IMR-90 (cell line): ENCODE results near the gene CASKIN1. TPM values are rescaled to one million over a fixed set of nuclear protein-coding genes. Genes with fewer than 3 reads are reported as not detected.

ENCODE experiments used
- ATAC-seq: fragments of 200-7000 bp; cut with Tn5 transposase; 2 replicates; pipeline ENCODE4 v1.9.1; 2020; ENCODE audit warnings: low read depth, mild to moderate bottlenecking, moderate library complexity
- BruUV-seq: library from RNA; stranded (reverse); fragments of 400-500 nt; replicated peaks from 2 replicates; lab custom pipeline; 2021; lab: Mats Ljungman, UMichigan
- CTCF ChIA-PET: fragments of 300-600 bp; formaldehyde crosslinking; extraction: SDS; loops from one replicate; lab custom pipeline; 2021; ENCODE audit warnings: antibody characterized with exemption; lab: Yijun Ruan, JAX
- POLR2A ChIA-PET: fragments of 300-600 bp; sonication (Branson Sonifier 250); formaldehyde crosslinking; loops from one replicate; lab custom pipeline; 2022; ENCODE audit warnings: antibody characterized with exemption; ENCODE audit not compliant: unreplicated experiment; lab: Charles Lee
- DNase-seq: peaks from one replicate; pipeline ENCODE4 v3.0.0; 2013
- H2AFZ ChIP-seq: replicated peaks from 2 replicates; pipeline ENCODE3; 2013; ENCODE audit warnings: low read length, mild to moderate bottlenecking; ENCODE audit not compliant: poor library complexity
- H2AK5ac ChIP-seq: 2 replicates; pipeline ENCODE4 v1.6.1; 2013; ENCODE audit warnings: low read depth, low read length, inconsistent platforms
- H2AK9ac ChIP-seq: replicated peaks from 2 replicates; pipeline ENCODE3; 2013; ENCODE audit warnings: mild to moderate bottlenecking, low read depth, low read length, moderate library complexity; ENCODE audit not compliant: poor library complexity
- H2BK120ac ChIP-seq: 2 replicates; pipeline ENCODE4 v1.6.1; 2013; ENCODE audit warnings: low read depth, low read length, inconsistent platforms
- H2BK15ac ChIP-seq: 3 replicates; pipeline ENCODE4 v1.6.1; 2013; ENCODE audit warnings: low read depth, low read length, inconsistent platforms
- H2BK20ac ChIP-seq: 2 replicates; pipeline ENCODE4 v1.6.1; 2013; ENCODE audit warnings: low read depth, mild to moderate bottlenecking, inconsistent platforms, low read length, moderate library complexity
- H2BK5ac ChIP-seq: 2 replicates; pipeline ENCODE4 v1.6.1; 2013; ENCODE audit warnings: mild to moderate bottlenecking, low read depth, low read length, inconsistent platforms; ENCODE audit not compliant: poor library complexity, severe bottlenecking
- H3K14ac ChIP-seq: replicated peaks from 2 replicates; pipeline ENCODE4 v1.6.1; 2013; ENCODE audit warnings: low read depth, low read length, inconsistent platforms
- H3K18ac ChIP-seq: 2 replicates; pipeline ENCODE4 v1.6.1; 2013; ENCODE audit warnings: low read depth, low read length, control low read depth
- H3K23ac ChIP-seq: 2 replicates; pipeline ENCODE4 v1.6.1; 2013; ENCODE audit warnings: low read depth, low read length, inconsistent platforms
- H3K27ac ChIP-seq: 2 replicates; pipeline ENCODE4 v1.5.1; 2013; ENCODE audit warnings: mild to moderate bottlenecking, control low read depth, low read length; ENCODE audit not compliant: insufficient read depth
- H3K27me3 ChIP-seq: 2 replicates; pipeline ENCODE4 v1.6.1; 2013; ENCODE audit warnings: low read length; ENCODE audit not compliant: control insufficient read depth, insufficient read depth
- H3K36me3 ChIP-seq: 2 replicates; pipeline ENCODE4 v1.6.1; 2013; ENCODE audit warnings: low read length, mixed read lengths; ENCODE audit not compliant: control insufficient read depth, insufficient read depth
- H3K4ac ChIP-seq: 2 replicates; pipeline ENCODE4 v1.6.1; 2013; ENCODE audit warnings: low read depth, low read length, inconsistent platforms
- H3K4me1 ChIP-seq: 2 replicates; pipeline ENCODE4 v1.6.1; 2013; ENCODE audit warnings: low read length, mixed read lengths; ENCODE audit not compliant: control insufficient read depth, insufficient read depth
- H3K4me2 ChIP-seq: 2 replicates; pipeline ENCODE4 v1.6.1; 2013; ENCODE audit warnings: low read depth, mild to moderate bottlenecking, control low read depth, low read length, moderate library complexity
- H3K4me3 ChIP-seq: 2 replicates; pipeline ENCODE4 v1.5.1; 2013; ENCODE audit warnings: low read depth, mild to moderate bottlenecking, control low read depth, low read length, moderate library complexity; ENCODE audit not compliant: insufficient read depth
- H3K56ac ChIP-seq: 2 replicates; pipeline ENCODE4 v1.6.1; 2013; ENCODE audit warnings: low read length, inconsistent platforms; ENCODE audit not compliant: insufficient read depth; ENCODE audit errors: extremely low read depth
- H3K79me1 ChIP-seq, 2 experiments: 2 replicates each; pipeline ENCODE4 v1.6.1; 2013; ENCODE audit warnings: low read length in 2 of 2, inconsistent platforms in 1 of 2, low read depth in 1 of 2
- H3K9ac ChIP-seq: 2 replicates; pipeline ENCODE4 v1.6.1; 2013; ENCODE audit warnings: low read depth, low read length, control low read depth
- H3K9me1 ChIP-seq: 2 replicates; pipeline ENCODE4 v1.6.1; 2013; ENCODE audit warnings: low read length, inconsistent platforms; ENCODE audit not compliant: insufficient read depth
- H3K9me3 ChIP-seq: 2 replicates; pipeline ENCODE4 v1.6.1; 2013; ENCODE audit warnings: low read length; ENCODE audit not compliant: control insufficient read depth, insufficient read depth
- H4K20me1 ChIP-seq: 2 replicates; pipeline ENCODE4 v1.6.1; 2013; ENCODE audit warnings: low read length, inconsistent platforms; ENCODE audit not compliant: insufficient read depth
- H4K5ac ChIP-seq: 2 replicates; pipeline ENCODE4 v1.6.1; 2013; ENCODE audit warnings: mild to moderate bottlenecking, low read depth, low read length, control low read depth
- H4K8ac ChIP-seq, 2 experiments: 2 replicates each; pipeline ENCODE4 v1.6.1; 2013; ENCODE audit warnings: low read depth in 2 of 2, low read length in 2 of 2, control low read depth in 1 of 2, inconsistent platforms in 1 of 2
- H4K91ac ChIP-seq: 2 replicates; pipeline ENCODE4 v1.6.1; 2013; ENCODE audit warnings: low read depth, low read length, inconsistent platforms; ENCODE audit not compliant: insufficient read depth
- CEBPB ChIP-seq: IDR thresholded peaks from 2 replicates; pipeline ENCODE4 v1.6.1; 2012; ENCODE audit warnings: low read depth, low read length, improper control_type of control experiment
- CHD1 ChIP-seq: IDR thresholded peaks from 2 replicates; pipeline ENCODE4 v1.6.1; 2012; ENCODE audit warnings: low read depth, low read length, improper control_type of control experiment
- ELK1 ChIP-seq: fragments of 150-350 bp; IDR thresholded peaks from 2 replicates; pipeline ENCODE4 v1.6.1; 2016; ENCODE audit warnings: low read depth, mild to moderate bottlenecking, low read length, moderate library complexity, borderline replicate concordance
- FOS ChIP-seq: fragments of 150-350 bp; IDR thresholded peaks from 2 replicates; pipeline ENCODE4 v1.6.1; 2016; ENCODE audit warnings: low read depth, low read length
- MAFK ChIP-seq: IDR thresholded peaks from 2 replicates; pipeline ENCODE4 v1.6.1; 2012; ENCODE audit warnings: low read depth, low read length, improper control_type of control experiment
- MXI1 ChIP-seq: IDR thresholded peaks from 2 replicates; pipeline ENCODE4 v1.6.1; 2012; ENCODE audit warnings: low read depth, mild to moderate bottlenecking, low read length, moderate library complexity, borderline replicate concordance
- NFE2L2 ChIP-seq: fragments of 150-350 bp; IDR thresholded peaks from 2 replicates; pipeline ENCODE4 v1.6.1; 2016; ENCODE audit warnings: low read depth, mild to moderate bottlenecking, low read length
- POLR2A ChIP-seq: IDR thresholded peaks from 2 replicates; pipeline ENCODE4 v1.6.1; 2012; ENCODE audit warnings: mild to moderate bottlenecking, low read depth, low read length
- RAD21 ChIP-seq: IDR thresholded peaks from 2 replicates; pipeline ENCODE4 v1.6.1; 2012; ENCODE audit warnings: low read length, improper control_type of control experiment
- RFX5 ChIP-seq: IDR thresholded peaks from 2 replicates; pipeline ENCODE4 v1.8.0; 2012; ENCODE audit warnings: low read depth, mild to moderate bottlenecking, low read length, moderate library complexity
- SMC3 ChIP-seq: fragments of 150-350 bp; IDR thresholded peaks from 2 replicates; pipeline ENCODE4 v1.6.1; 2016; ENCODE audit warnings: low read depth, mild to moderate bottlenecking, antibody characterized with exemption, low read length, moderate library complexity
- USF2 ChIP-seq: fragments of 150-350 bp; IDR thresholded peaks from 2 replicates; pipeline ENCODE4 v1.6.1; 2017; ENCODE audit warnings: mild to moderate bottlenecking, antibody characterized with exemption, low read length, low read depth
- WGBS, 2 experiments: methylation state at CpG; one replicate each; pipeline versions ENCODE4 v1.1.5 to v1.1.7; 2013; ENCODE audit warnings: missing lambda C conversion rate in 2 of 2; ENCODE audit not compliant: insufficient read length in 1 of 2; ENCODE audit errors: extremely low coverage in 2 of 2; 5-methylcytosine and 5-hydroxymethylcytosine counted together
- dilution Hi-C: fragments of 300-500 bp; cut with HindIII; formaldehyde crosslinking; loops from one replicate; pipeline ENCODE4 v1.14.3; 2018; ENCODE audit warnings: low sequenced_read_pairs; ENCODE audit not compliant: unreplicated experiment
- in situ Hi-C: fragments of 300-500 bp; cut with MboI; formaldehyde crosslinking; loops from 3 replicates; pipeline ENCODE4 v1.14.3; 2019; ENCODE audit warnings: low sequenced_read_pairs, inconsistent platforms, mixed read lengths
- intact Hi-C: fragments of 100-400 bp; cut with micrococcal nuclease; formaldehyde crosslinking; loops from 2 replicates; pipeline ENCODE4 v1.10.0; 2022
- polyA plus RNA-seq, 3 experiments: library from polyadenylated mRNA; depleted of rRNA; stranded (reverse); fragments of >200 nt; gene quantifications; 2 replicates each; pipeline ENCODE4 v1.2.3, GENCODE V29; 2012; ENCODE audit warnings: low replicate concordance in 1 of 3
- total RNA-seq: library from RNA; depleted of rRNA; stranded (reverse); fragments of >200 nt; gene quantifications from 2 replicates; pipeline ENCODE4 v1.2.3, GENCODE V29; 2012

The CASKIN1 gene
- total and polyA plus RNA-seq, 2 of the 4 experiments (the other 2 are of a cell fraction), result 0.05 TPM; not detected in 1

GRCh38 chr16:2195322-2196161 lies 863 bp downstream of the CASKIN1 start:
- Histone ChIP-seq H4K20me1 (no peaks in the 10 kb centered on the region; the same call in 1 of the 2 replicates), H4K8ac (no peak overlapping the region), H3K27ac (no peak overlapping the region), H3K4me3 (no peak overlapping the region; the same call in 1 of the 2 replicates), H2BK20ac (no peak overlapping the region), H2AK5ac (no peak overlapping the region), H3K9ac (no peak overlapping the region), H3K56ac (no peak overlapping the region), H2BK120ac (no peak overlapping the region), H3K23ac (no peak overlapping the region), H2BK15ac (no peak overlapping the region), H3K79me1 (no peaks in the 10 kb centered on the region), H3K18ac (no peak overlapping the region), H3K4ac (no peak overlapping the region), H3K9me3 (no peaks in the 10 kb centered on the region), H3K4me1 (no peaks in the 10 kb centered on the region), H3K27me3 (peaks cover 64% of the 10 kb centered on the region), H3K9me1 (no peaks in the 10 kb centered on the region), H4K91ac (no peak overlapping the region), H2AK9ac (no peak overlapping the region), H3K36me3 (no peaks in the 10 kb centered on the region), H3K4me2 (no peak overlapping the region), H2AFZ (peak overlapping the region; percentile 41), H4K5ac (no peak overlapping the region), H2BK5ac (no peak overlapping the region), H3K14ac (no peak overlapping the region)
- BruUV-seq, result no TSS peak
- ChIA-PET POLR2A (no interaction called here), CTCF (no interaction called here)
- dilution Hi-C loops, result no loop called here
- DNase-seq (no peak), ATAC-seq (no peak)
- intact Hi-C loops, result no loop called here
- in situ Hi-C loops, result no loop called here
- 2% methylated on average over 18 of the region's 49 CpGs; no CpG with 5 or more reads in 1 of the 2 experiments for WGBS, 2 experiments
- TF ChIP-seq MAFK (no peak), SMC3 (no peak), RFX5 (no peak), USF2 (no peak), NFE2L2 (no peak), FOS (no peak), MXI1 (no peak), CHD1 (no peak), ELK1 (no peak), POLR2A (no peak), RAD21 (no peak), CEBPB (no peak)
